HG03520 (cell line): Measurements from ENCODE around the gene SSBP3.

Source experiments
- ATAC-seq: cut with Tn5 transposase; IDR thresholded peaks from one replicate; pipeline ENCODE4 v1.9.1; 2021; ENCODE audit warnings: mild to moderate bottlenecking, moderate library complexity; ENCODE audit not compliant: unreplicated experiment

Gene SSBP3

DNA sequence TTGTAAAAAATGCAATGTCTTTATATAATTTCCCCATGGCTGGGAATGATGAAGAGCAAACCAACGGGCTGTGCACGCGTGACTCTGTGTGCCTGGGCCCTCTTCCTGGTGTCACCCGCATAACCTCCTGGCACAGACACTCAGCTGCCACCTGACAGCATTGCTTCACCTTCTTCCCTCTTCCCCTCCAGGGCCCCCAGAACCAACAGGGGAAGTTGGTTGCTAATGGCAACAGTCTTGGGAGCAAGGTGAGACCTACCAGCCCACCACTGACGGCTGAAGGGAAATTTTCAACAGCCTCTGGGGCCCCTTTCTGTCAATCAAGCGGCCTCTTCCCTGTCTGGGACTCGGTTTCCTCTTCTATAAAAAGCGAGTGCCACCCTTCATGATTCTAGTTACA, 33.2 kb downstream of the SSBP3 start:
- ATAC-seq, result no peak

- no peak for ATAC-seq
Measured at GRCh38 chr1:54371942-54372275, 34.3 kb downstream of the SSBP3 start.

GRCh38 chr1:54371038-54371941, 34.9 kb downstream of the SSBP3 start:
- no peak for ATAC-seq

GRCh38 chr1:54370287-54370989, 35.8 kb downstream of the SSBP3 start:
- ATAC-seq, result no peak

GRCh38 chr1:54367613-54368012, 38.6 kb downstream of the SSBP3 start:
- no peak for ATAC-seq

GRCh38 chr1:54365847-54366246, 40.3 kb downstream of the SSBP3 start:
- ATAC-seq, result no peak

DNA sequence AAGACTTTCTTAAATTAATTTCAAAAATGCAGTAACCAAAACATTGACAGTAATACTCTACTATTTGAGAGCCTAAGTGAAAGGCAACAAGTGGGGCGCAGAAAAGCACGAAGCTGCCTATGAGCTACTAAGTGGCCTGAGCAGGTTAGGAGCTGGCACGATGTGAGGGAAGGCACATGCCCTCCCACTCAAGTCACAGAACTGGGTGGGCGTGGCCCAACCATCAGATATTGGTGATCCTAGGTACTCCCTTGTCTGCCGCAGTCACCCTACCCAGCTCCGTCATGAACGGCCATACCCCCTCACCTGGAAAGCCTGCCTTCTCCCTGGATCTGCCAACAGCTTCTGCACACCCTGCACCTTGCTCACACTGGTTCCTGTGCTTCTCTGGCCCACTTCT, 40.8 kb downstream of the SSBP3 start:
- ATAC-seq, result no peak

DNA sequence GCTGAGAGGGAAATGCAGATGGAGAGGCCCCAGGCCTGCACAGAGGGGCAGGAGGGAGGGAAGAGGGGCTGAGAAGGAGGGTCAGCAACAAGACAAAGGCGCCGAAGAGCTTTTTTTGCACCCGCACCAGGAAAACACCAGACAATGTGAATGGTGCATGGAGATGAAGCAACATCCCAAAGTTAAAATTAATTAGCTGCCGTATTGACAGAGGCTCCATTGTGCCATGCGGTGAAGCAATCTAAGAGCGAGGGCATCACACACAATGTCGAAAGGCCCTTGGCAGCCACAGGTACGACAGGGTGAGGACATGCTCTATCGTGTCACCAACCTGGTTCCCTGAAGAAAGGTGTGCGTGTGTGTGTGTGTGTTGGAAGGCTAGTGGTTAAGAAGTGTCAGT, 41.2 kb downstream of the SSBP3 start:
- ATAC-seq, result no peak

DNA sequence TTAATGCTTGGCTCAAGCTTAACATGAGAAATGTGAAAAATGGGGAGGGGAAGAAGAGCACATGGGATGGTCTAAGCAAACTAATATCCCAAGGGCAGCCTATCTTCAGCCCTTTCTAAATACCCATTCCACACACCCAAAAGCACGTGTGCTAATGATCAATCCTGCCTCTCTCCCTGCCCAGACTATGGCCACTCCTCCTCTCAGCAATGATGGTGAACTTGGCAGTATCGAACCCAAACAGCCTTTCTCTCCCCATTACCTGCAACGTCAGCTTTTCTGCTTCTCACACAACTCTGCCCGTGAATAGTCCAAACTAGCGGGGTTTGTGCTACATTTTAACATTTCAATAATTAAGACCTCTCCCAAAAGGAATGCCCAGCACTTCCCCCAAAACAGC, 41.6 kb downstream of the SSBP3 start:
- no peak for ATAC-seq

- no peak for ATAC-seq
Measured at GRCh38 chr1:54363925-54364324, 42.3 kb downstream of the SSBP3 start.

GRCh38 chr1:54362881-54363340, 43.3 kb downstream of the SSBP3 start:
- ATAC-seq, result no peak

DNA sequence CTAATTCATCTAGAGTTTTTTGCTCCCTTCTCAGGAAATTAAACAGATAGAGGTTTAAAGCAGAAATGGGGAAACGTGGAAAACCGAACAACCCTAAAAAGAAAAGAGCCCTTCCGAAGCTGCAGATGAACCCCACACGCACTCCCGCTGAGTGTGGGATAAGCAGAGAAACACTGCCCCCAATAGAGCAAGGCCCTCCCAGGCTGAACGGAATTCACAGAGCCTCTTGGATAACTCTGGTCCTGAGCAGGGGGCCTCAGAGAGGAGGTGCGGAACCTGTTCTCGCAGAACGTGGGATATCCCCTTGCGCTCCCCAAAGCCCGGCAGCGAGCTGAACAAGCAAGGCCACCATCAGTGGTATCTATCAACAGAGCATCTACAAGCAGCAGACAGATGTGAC, 44.9 kb downstream of the SSBP3 start:
- ATAC-seq, result no peak

- ATAC-seq, result no peak
Measured at GRCh38 chr1:54360165-54361005, 45.8 kb downstream of the SSBP3 start.

DNA sequence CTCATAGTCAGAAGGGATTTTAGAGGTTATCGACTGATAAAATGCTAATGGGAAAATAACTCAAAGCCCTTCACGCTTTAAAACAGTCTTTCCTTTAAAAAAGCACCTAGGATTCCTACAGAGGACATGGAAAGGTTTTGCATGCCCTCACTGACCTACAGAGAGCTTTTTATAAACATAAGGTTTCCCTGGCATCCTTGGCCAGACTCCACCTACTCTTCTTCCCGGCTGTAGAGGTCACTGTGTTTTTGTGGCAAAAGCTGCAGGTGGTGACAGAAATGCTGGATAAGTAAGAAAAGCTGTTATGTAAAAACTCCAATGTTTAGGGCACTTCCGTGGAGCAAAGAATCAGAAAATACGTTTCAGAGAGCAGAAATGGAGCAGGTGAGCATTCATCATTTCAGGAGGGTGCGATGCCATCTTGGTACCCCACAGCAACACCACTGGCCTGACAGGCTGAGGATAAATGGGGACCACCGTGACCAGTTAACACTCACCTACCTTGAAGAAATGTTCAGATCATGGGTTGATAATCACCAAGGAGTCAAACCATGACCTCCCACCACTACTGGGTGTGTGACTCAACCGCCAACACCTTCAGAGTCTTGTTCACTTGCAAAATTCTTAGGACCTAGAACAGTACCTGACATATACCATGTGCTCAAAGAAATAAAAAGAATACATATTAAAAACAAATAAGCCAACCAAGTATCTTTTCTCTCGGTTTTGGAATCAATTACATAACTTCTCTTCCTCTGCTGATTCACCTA, 46.6 kb downstream of the SSBP3 start:
- no peak for ATAC-seq

DNA sequence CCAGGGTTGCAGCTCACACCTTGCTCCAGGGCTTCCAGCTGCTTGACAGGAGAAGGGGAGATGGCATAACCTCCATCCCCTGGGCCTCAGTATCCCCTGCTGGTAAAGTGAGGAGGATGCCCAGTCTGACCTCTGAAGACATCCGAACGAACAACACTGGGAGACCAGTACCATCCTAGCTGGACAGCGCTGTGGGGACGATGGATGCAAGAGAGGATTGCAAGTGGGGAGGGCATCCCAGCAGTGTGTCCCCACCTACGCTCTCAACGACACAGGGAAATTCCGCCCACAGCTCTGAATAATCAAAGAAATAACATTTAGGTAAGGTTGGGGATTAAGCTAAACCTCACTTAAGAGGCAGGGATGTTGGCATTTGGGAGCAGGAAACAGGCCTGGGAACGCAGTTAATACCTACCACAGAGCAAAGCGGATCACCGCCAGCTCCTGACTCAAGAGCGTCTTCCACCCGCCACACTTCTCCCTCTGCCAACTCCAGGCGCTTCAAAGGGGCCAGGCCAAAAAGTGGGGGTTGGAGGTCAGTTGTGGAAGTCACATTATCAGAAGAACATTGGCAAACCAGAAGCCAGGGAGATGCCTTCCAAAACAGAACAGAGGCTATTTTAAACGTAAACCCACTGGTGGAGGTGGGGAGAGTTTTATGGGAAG, 47.6 kb downstream of the SSBP3 start:
- ATAC-seq, result no peak

- ATAC-seq, result no peak
Measured at GRCh38 chr1:54357967-54358366, 48.2 kb downstream of the SSBP3 start.

DNA sequence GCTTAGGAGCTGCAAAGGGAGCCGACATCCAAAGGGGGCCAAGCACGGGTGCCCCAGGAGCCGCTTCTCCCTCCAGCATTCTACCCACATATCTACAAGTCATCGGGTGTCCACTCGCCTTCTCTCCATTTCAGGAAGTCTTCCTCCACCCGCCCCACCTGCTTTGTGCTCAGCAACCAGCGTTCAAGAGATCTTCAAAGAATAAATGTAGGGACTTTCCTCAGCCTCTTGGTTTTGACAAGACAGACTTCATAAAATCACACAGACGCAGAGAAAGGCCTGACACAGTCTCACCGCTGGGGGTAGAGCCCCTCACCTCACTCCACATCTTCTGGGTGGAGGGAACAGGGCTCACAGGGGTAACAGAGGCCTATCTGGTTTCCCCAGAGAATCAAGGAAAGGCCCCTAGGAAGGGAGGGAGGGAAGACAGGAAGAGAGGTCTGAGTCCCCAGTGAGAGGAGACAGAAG, 49.5 kb downstream of the SSBP3 start:
- ATAC-seq, result no peak

GRCh38 chr1:54355931-54356679, 50.1 kb downstream of the SSBP3 start:
- ATAC-seq, result no peak

DNA sequence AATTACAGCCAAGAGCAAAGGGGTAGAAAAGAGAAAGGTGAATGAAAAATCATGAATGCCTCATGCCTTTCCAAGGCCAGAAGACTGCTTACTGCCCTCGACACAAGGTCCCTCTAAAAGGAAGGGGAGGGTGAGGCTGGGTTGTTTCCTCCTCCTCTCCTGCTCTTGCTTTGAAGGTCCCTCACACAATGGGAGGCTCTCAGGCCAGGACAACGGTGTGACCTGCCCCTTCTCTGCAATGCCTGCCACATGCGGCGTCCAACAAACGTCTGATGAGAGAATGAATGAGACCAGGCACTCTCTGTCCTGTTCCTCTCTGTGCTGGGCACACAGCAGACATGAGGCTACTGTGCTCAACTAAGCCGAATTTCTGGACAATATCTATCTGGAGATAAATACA, 51.3 kb downstream of the SSBP3 start:
- ATAC-seq, result no peak
